Psoas muscle (tissue), 8 donors: Measurements from ENCODE around the gene MAN1B1. TPM values are rescaled to one million over a fixed set of nuclear protein-coding genes. Genes with fewer than 3 reads are reported as not detected.
A peak's percentile ranks its signal among the peaks of the same experiment; 100 is the strongest.

ENCODE experiments used
- ATAC-seq, 4 donors: fragments of 200-7000 bp; cut with Tn5 transposase; one replicate each; pipeline ENCODE4 v1.9.1; 2020; ENCODE audit warnings: moderate library complexity in 3 of 4, mild to moderate bottlenecking in 2 of 4
- DNase-seq, 2 donors: peaks; one replicate each; pipeline ENCODE4 v3.0.0-alpha.2; 2020
- H3K27ac ChIP-seq: fragments of 200-600 bp; one replicate; pipeline ENCODE4 v1.8.0; 2022
- H3K27me3 ChIP-seq, 3 donors: fragments of 200-600 bp in 1 of 3; one replicate each; pipeline versions ENCODE4 v1.6.1 to v1.8.0; 2013 to 2022; ENCODE audit warnings: low read length in 2 of 3, mild to moderate bottlenecking in 2 of 3, moderate library complexity in 1 of 3; ENCODE audit not compliant: insufficient read depth in 3 of 3
- H3K36me3 ChIP-seq, 2 donors: fragments of 200-600 bp in 1 of 2; one replicate each; pipeline versions ENCODE4 v1.6.1 to v1.8.0; 2013 to 2022; ENCODE audit warnings: low read depth in 1 of 2, mild to moderate bottlenecking in 1 of 2, moderate library complexity in 1 of 2; ENCODE audit not compliant: insufficient read depth in 1 of 2
- H3K4me1 ChIP-seq: fragments of 200-600 bp; one replicate; pipeline ENCODE4 v1.8.0; 2022
- H3K4me3 ChIP-seq: fragments of 200-600 bp; one replicate; pipeline ENCODE4 v1.8.0; 2022; ENCODE audit warnings: mild to moderate bottlenecking
- H3K9me3 ChIP-seq: fragments of 200-600 bp; one replicate; pipeline ENCODE4 v1.8.0; 2022
- WGBS, 3 donors: extraction: QIAGEN DNeasy Blood & Tissue Kit; methylation state at CpG; one replicate each; pipeline versions ENCODE4 v1.1.6 to v1.1.7; 2013; 5-methylcytosine and 5-hydroxymethylcytosine counted together
- intact Hi-C, 2 donors: fragments of 100-400 bp; cut with DNase I; formaldehyde crosslinking; loops; one replicate each; pipeline versions ENCODE4 v1.11.0 to v1.14.2; 2022
- polyA plus RNA-seq, 3 donors: library from polyadenylated mRNA; stranded (reverse); fragments of 200-250 nt; gene quantifications; one replicate each; pipeline ENCODE4 v1.2.3, GENCODE V29; 2013
- total RNA-seq, 4 donors: library from RNA; stranded (reverse); fragmentation: NEBNext Ultra II Directional in 2 of 4; extraction: Animal tissue kit (Norgen Biotek cat#: 25700) in 2 of 4; gene quantifications; one replicate each; pipeline versions ENCODE4 v1.2.1 to v1.2.4, GENCODE V29; 2021 to 2023
- TF ChIP-seq, protein P1 (sequence below): fragments of 200-600 bp; IDR thresholded peaks from one replicate; pipeline ENCODE4 v1.8.0; 2022; ENCODE audit warnings: antibody characterized with exemption
- donor health status: healthy with polysubstance abuse.
- donor health status: DM: no; HTN: no; CAD: no; lungs with moderate emphysema.
- donor health status: Bipolar disorder and iron deficiency.
- donor health status: healthy.
- donor health status: DM: yes; HTN: yes; CAD: no.
- donor health status: DM: no; HTN: no; CAD: no.
- donor health status: DM: no; HTN: no; CAD: no.
- donor health status: DM: yes; HTN: yes; CAD: no.

Gene MAN1B1
- total and polyA plus RNA-seq, 7 donors, result 13.1 to 24.4 (median 14.6) TPM

DNA sequence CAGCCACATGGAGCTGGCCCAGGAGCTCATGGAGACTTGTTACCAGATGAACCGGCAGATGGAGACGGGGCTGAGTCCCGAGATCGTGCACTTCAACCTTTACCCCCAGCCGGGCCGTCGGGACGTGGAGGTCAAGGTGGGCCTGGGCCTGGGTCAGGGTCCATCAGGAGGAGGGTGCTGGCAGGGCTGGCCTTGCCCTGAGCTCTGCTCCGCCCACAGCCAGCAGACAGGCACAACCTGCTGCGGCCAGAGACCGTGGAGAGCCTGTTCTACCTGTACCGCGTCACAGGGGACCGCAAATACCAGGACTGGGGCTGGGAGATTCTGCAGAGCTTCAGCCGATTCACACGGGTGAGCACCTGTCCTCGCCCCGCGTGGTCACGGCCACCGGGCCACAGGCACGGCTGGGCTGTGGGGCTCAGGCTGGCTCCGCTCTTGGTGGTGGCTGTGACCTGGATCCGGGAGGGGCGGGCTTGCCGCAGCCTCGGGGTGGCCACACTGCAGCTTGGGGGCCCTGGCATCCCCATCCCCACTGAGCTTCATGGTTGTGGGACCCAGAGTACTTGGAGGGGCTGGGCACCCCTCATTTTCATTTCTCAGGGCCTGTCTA lies 20.6 kb downstream of the MAN1B1 start:
- peak in 1 of 4 donors; percentile 2 for ATAC-seq
- intact Hi-C loops, result no loop called here
- H3K4me1 ChIP-seq, result no peaks in the 10 kb centered on the region
- no peak overlapping the region for H3K4me3 ChIP-seq
- no peaks in the 10 kb centered on the region for H3K27me3 ChIP-seq
- H3K27ac ChIP-seq, result no peak overlapping the region
- no peaks in the 10 kb centered on the region for H3K9me3 ChIP-seq
- DNase-seq, result no peak
- H3K36me3 ChIP-seq, result peaks cover 11 to 93% of the 10 kb centered on the region in 2 donors
- 89 to 93% (median 92%) methylated on average over 22 to 27 of the region's 27 CpGs for WGBS, 3 donors
- TF ChIP-seq, protein P1, sequence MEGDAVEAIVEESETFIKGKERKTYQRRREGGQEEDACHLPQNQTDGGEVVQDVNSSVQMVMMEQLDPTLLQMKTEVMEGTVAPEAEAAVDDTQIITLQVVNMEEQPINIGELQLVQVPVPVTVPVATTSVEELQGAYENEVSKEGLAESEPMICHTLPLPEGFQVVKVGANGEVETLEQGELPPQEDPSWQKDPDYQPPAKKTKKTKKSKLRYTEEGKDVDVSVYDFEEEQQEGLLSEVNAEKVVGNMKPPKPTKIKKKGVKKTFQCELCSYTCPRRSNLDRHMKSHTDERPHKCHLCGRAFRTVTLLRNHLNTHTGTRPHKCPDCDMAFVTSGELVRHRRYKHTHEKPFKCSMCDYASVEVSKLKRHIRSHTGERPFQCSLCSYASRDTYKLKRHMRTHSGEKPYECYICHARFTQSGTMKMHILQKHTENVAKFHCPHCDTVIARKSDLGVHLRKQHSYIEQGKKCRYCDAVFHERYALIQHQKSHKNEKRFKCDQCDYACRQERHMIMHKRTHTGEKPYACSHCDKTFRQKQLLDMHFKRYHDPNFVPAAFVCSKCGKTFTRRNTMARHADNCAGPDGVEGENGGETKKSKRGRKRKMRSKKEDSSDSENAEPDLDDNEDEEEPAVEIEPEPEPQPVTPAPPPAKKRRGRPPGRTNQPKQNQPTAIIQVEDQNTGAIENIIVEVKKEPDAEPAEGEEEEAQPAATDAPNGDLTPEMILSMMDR, result no peak

DNA sequence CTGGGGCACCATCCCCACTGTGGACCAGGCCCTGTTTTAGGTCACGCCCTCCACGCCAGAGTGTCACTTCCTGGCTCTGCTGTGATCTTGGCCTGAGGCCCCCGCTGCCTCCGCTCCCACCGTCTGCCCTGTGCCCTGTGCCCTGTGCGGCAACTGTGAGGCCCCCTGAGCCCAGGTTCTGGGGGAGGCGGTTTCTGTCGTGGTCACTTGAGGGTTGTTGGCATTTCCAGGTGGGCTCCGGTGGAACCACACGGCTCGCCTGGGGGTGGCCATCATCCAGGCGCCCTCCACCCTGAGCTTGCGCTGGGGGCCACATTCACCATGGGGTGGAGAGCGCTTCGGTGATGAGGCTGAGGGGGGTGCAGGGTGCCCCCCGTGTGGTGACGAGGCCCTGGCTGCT lies 21.2 kb downstream of the MAN1B1 start:
- H3K9me3 ChIP-seq, result no peaks in the 10 kb centered on the region
- WGBS, 3 donors, result 92 to 95% (median 93%) methylated on average over 17 of the region's 17 CpGs
- H3K27ac ChIP-seq, result no peak overlapping the region
- peaks cover 6 to 98% of the 10 kb centered on the region in 2 donors for H3K36me3 ChIP-seq
- DNase-seq (no peak), ATAC-seq (no peak)
- intact Hi-C loops, result no loop called here
- H3K4me3 ChIP-seq, result no peak overlapping the region
- no peaks in the 10 kb centered on the region for H3K27me3 ChIP-seq
- TF ChIP-seq, protein P1, result no peak
- H3K4me1 ChIP-seq, result no peaks in the 10 kb centered on the region

DNA sequence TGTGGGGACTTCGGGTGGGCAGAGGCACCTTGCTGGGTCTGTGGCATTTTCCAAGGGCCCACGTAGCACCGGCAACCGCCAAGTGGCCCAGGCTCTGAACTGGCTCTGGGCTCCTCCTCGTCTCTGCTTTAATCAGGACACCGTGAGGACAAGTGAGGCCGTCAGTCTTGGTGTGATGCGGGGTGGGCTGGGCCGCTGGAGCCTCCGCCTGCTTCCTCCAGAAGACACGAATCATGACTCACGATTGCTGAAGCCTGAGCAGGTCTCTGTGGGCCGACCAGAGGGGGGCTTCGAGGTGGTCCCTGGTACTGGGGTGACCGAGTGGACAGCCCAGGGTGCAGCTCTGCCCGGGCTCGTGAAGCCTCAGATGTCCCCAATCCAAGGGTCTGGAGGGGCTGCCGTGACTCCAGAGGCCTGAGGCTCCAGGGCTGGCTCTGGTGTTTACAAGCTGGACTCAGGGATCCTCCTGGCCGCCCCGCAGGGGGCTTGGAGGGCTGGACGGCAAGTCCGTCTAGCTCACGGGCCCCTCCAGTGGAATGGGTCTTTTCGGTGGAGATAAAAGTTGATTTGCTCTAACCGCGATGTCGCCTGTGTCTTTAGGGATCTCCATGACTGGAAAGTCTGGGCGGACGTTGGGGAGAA lies 21.9 kb downstream of the MAN1B1 start:
- Histone ChIP-seq H3K36me3 (peaks cover 0 to 91% of the 10 kb centered on the region in 2 donors), H3K27me3 (no peaks in the 10 kb centered on the region), H3K9me3 (no peaks in the 10 kb centered on the region), H3K4me1 (no peaks in the 10 kb centered on the region), H3K27ac (no peak overlapping the region), H3K4me3 (no peak overlapping the region)
- DNase-seq, result no peak
- TF ChIP-seq, protein P1, result no peak
- no peak for ATAC-seq
- WGBS, 3 donors, result 88 to 90% (median 88%) methylated on average over 29 of the region's 29 CpGs
- intact Hi-C loops, result no loop called here

DNA sequence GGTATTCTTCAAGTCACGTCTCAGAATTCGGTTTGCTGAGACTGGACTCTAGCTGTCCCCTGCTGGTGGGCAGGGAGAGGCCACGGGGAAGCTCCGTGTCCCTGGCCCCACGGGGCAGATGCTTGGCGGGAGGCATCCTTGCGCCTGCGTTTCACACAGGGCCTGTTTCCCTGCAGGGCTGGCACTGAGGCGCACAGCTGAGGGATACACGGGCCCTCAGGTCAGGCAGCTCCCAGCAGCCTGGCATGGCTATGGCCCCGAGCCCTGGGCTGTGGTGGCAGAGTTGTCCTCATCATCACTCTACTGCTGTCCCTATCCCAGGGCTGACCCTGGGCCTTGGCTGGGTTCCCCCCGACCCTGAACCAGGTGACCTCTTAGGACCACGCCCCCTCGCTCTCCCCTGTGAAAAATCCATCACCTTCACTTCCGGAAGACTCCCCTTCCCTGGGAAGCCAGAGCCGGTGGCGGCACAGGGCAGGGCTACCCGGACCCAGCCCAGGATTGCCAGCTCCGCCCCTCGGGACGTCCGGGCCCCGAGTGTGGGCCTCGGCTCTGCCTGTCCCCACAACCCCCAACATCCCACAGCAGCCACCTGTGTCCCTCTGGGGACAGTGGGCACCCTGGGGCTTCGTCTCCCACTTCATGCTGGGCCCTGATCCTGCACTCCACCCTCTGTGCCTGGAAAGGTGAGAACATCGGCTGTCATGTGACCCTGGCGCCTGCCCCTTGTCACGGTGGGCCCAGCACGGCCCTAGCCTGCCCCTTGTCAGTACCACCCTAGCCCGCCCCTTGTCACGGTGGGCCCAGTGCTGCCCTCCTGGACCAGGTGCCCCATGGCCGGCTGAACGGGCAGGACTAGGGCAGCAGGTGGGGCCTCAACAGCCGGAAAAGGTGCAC lies 22.7 kb downstream of the MAN1B1 start:
- WGBS, 3 donors, result 77 to 79% (median 78%) methylated on average over 30 to 34 of the region's 34 CpGs
- TF ChIP-seq, protein P1, result no peak
- peaks cover 0 to 83% of the 10 kb centered on the region in 2 donors for H3K36me3 ChIP-seq

More for the DNA sequence above, 22.7 kb downstream of the MAN1B1 start:
- Histone ChIP-seq H3K27me3 (no peaks in the 10 kb centered on the region), H3K4me1 (no peaks in the 10 kb centered on the region), H3K4me3 (no peak overlapping the region), H3K9me3 (no peaks in the 10 kb centered on the region), H3K27ac (no peak overlapping the region)
- no peak for DNase-seq
- peak in 1 of 4 donors; percentile 12 for ATAC-seq
- intact Hi-C loops, result no loop called here
